GM23248 (cell line): ENCODE measurements around the gene KCNAB1.

ENCODE experiments used
- EZH2 ChIP-seq: fragments of 200-600 bp; sonication (generic); IDR thresholded peaks from 2 replicates; pipeline ENCODE4 v1.6.1; 2018; ENCODE audit warnings: antibody characterized with exemption, mild to moderate bottlenecking; ENCODE audit not compliant: insufficient read depth, poor library complexity, severe bottlenecking
- EZH2phosphoT487 ChIP-seq: fragments of 200-600 bp; sonication (generic); IDR thresholded peaks from 2 replicates; pipeline ENCODE4 v1.6.1; 2018; ENCODE audit warnings: antibody characterized with exemption, moderate library complexity, mild to moderate bottlenecking, low read depth; ENCODE audit not compliant: insufficient read depth

- TF ChIP-seq EZH2, result no peak
- no peak for TF ChIP-seq EZH2phosphoT487
Observed at GRCh38 chr3:156552973-156553372, 432.6 kb downstream of the KCNAB1 start.
